Activated CD4-positive, CD25-positive, alpha-beta regulatory T cell treated with anti-CD3 and anti-CD28 coated beads, Interleukin-2, amount 50 U/mL, for 24 hours (primary cell): ENCODE results near the gene NDUFA1.
"Not testable (repeated sequence)": the region's sequence is repeated elsewhere in the genome, so short reads cannot be mapped to it uniquely, and the experiment has no call there.

Source experiments
- ATAC-seq, 2 donors: fragments of 150-1000 bp; cut with Tn5 transposase; one replicate each; pipeline ENCODE4 v1.10.0; 2021; ENCODE audit warnings: mild to moderate bottlenecking in 1 of 2, moderate library complexity in 1 of 2

NDUFA1 gene

DNA sequence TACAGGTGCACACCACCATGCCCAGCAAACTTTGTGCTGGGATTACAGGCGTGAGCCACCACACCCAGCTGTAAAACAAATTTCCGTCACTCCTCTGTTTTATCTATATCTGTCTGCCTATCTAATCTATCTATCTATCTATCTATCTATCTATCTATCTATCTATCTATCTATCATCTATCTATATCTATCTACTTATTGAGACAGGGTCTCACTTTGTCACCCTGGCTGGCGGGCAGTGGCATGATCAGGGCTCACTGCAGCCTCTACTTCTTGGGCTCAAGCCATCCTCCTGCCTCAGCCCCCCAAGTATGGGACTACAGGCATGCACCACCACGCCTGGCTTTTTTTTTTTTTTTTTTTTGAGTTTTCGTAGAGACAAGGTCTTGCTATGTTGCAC, 44.7 kb downstream of the NDUFA1 start:
- ATAC-seq, result no peak

DNA sequence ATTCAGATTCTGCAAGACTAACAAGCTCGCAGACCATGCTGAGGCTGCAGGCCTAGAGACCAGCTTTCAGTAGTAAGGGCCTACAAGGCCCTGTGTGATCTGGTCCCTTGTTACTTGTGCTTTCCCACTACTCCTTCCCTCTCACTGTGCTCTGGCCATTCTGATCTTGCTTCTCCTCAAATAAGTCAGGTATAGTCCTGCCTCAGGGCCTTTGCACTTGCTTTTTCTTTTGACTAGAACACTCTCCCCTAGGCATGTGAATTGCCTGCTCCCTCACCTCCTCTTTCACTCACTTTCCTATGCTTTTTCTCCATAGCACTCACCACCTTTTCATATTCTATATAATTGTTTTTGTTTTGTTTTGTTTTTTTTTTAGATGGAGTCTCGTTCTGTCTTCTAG, 46.2 kb downstream of the NDUFA1 start:
- ATAC-seq, result no peak

GRCh38 chrX:119919835-119920585, 48.4 kb downstream of the NDUFA1 start:
- no peak for ATAC-seq

- ATAC-seq, result not testable (repeated sequence)
Observed at GRCh38 chrX:119922391-119922790, 50.8 kb downstream of the NDUFA1 start.
